ENCODE measurements around the gene LRRC31.

Gene LRRC31

DNA sequence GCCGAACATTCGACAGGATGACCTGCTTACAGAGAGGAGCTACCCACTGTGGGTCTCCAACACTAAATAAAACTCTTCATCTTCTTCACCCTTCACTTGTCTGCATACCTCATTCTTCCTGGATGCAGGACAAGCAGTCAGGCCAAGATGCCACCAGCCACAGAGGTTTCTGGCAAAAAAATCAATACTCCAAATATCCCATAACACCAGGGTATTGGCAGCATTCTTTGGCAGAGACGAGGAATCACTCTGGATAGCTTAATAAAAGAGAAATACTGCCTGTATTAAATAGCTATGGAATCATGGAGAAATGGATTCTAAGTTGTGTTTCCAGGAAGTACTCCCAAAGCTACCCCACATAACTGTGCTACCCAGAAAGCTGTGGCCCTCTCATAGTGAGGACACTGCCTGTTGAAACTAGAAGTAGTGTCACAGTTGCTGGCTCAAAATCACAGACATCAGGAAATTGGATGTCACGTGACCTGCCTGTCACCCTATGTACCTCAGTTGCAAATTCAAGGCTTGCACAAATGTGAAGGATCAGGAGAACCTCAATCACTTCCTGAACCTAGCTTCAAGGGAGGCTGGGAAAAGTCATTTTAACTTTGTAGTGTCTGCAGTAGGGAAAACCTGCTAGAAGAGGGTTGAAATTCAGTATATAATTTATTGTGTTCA, 11.0 kb upstream of the LRRC31 start:
- Histone ChIP-seq H3K9ac (no peak overlapping the region), H3K4me3 (IDR thresholded peaks at IDR 0.05; ENCODE audit: insufficient read depth, low read depth, low read length) (no peak overlapping the region), H3K4me1 (ENCODE audit: low read depth, poor library complexity, severe bottlenecking) (no peaks in the 10 kb centered on the region), H3K27ac (no peak overlapping the region), H2AFZ (ENCODE audit: low read depth) (no peak overlapping the region), H3K4me2 (no peak overlapping the region), H3K27me3 (ENCODE audit: insufficient read depth, low read depth) (no peaks in the 10 kb centered on the region), H3K79me2 (ENCODE audit: insufficient read depth, low read depth) (no peaks in the 10 kb centered on the region), H3K36me3 (ENCODE audit: insufficient read depth) (no peaks in the 10 kb centered on the region), H4K20me1 (ENCODE audit: insufficient read depth) (no peaks in the 10 kb centered on the region)
- TF ChIP-seq, protein P1, sequence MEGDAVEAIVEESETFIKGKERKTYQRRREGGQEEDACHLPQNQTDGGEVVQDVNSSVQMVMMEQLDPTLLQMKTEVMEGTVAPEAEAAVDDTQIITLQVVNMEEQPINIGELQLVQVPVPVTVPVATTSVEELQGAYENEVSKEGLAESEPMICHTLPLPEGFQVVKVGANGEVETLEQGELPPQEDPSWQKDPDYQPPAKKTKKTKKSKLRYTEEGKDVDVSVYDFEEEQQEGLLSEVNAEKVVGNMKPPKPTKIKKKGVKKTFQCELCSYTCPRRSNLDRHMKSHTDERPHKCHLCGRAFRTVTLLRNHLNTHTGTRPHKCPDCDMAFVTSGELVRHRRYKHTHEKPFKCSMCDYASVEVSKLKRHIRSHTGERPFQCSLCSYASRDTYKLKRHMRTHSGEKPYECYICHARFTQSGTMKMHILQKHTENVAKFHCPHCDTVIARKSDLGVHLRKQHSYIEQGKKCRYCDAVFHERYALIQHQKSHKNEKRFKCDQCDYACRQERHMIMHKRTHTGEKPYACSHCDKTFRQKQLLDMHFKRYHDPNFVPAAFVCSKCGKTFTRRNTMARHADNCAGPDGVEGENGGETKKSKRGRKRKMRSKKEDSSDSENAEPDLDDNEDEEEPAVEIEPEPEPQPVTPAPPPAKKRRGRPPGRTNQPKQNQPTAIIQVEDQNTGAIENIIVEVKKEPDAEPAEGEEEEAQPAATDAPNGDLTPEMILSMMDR (conservative IDR thresholded peaks at IDR 0.05; ENCODE audit: low read depth, low read length), result no peak

DNA sequence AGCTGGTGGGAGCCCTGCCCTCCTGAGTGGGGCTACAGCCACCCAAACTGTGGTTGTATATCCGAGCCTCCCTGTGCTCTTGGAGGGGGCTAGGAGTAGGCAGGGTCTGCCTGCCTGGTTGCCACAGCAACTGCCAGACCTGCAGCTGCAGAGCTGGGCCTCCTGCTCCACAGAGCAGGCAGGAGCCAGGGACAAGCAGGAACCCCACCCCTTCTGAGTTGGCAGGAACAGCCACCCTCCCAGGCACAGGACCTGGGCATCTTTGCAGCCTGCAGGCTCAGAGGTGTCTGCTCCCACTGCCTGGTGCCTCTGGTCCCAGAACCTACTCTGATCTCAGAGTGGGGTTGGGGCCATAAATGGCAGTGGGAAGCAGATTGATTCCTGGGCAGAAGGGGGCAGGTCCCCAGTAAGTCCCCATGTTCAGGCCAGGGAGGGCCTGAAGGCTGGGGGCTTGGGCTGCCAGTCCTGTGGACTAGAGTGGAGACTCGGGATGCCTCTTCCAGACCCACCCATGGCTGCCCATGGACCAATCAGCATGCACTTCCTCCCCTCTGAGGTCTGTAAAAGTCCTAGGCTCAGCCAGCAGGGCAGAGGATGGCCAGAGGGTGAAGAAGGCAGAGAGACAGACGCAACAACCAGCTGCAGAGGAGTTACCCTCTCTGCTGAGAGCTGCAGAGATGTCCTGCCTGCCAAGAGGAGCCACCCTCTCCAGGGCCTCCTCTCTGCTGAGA, 10.3 kb upstream of the LRRC31 start:
- Histone ChIP-seq H2AFZ (ENCODE audit: low read depth) (no peak overlapping the region), H3K4me1 (ENCODE audit: low read depth, poor library complexity, severe bottlenecking) (no peaks in the 10 kb centered on the region), H3K4me3 (IDR thresholded peaks at IDR 0.05; ENCODE audit: insufficient read depth, low read depth, low read length) (no peak overlapping the region), H3K27me3 (ENCODE audit: insufficient read depth, low read depth) (no peaks in the 10 kb centered on the region), H3K79me2 (ENCODE audit: insufficient read depth, low read depth) (no peaks in the 10 kb centered on the region), H3K9ac (no peak overlapping the region), H3K27ac (no peak overlapping the region), H3K36me3 (ENCODE audit: insufficient read depth) (no peaks in the 10 kb centered on the region), H4K20me1 (ENCODE audit: insufficient read depth) (no peaks in the 10 kb centered on the region), H3K4me2 (no peak overlapping the region)
- TF ChIP-seq, protein P1 (conservative IDR thresholded peaks at IDR 0.05; ENCODE audit: low read depth, low read length), result no peak

DNA sequence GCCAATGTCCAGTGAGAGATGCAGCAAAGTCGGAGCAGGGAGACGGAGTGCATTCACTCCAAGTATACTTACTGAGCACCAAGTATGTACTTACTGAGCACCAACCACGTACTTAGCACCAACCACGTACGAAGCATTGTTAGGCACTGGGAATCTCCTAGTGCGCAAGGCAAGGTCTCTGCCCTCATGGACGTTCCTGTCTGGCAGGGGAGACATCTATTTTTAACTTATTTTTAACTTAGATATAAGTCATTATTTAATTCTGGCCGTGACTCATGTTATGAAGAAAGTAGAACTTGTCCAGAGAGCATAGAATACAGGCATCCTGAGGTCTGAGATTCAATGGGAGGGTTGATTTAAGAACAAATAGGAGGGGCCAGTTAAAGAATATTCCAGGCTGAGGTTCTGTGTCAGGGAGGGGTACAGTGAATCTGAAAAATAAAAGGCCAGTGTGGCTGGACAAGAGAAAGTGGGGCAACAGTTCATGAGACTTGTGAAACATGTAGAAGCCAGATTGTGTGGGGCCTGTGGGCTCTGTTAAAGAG, 9.3 kb upstream of the LRRC31 start:
- Histone ChIP-seq H2AFZ (ENCODE audit: low read depth) (no peak overlapping the region), H3K27me3 (ENCODE audit: insufficient read depth, low read depth) (no peaks in the 10 kb centered on the region), H3K4me2 (no peak overlapping the region), H3K4me1 (ENCODE audit: low read depth, poor library complexity, severe bottlenecking) (no peaks in the 10 kb centered on the region), H3K36me3 (ENCODE audit: insufficient read depth) (no peaks in the 10 kb centered on the region), H3K9ac (no peak overlapping the region), H3K79me2 (ENCODE audit: insufficient read depth, low read depth) (no peaks in the 10 kb centered on the region), H3K4me3 (IDR thresholded peaks at IDR 0.05; ENCODE audit: insufficient read depth, low read depth, low read length) (no peak overlapping the region), H3K27ac (no peak overlapping the region), H4K20me1 (ENCODE audit: insufficient read depth) (no peaks in the 10 kb centered on the region)
- TF ChIP-seq, protein P1 (conservative IDR thresholded peaks at IDR 0.05; ENCODE audit: low read depth, low read length), result no peak

DNA sequence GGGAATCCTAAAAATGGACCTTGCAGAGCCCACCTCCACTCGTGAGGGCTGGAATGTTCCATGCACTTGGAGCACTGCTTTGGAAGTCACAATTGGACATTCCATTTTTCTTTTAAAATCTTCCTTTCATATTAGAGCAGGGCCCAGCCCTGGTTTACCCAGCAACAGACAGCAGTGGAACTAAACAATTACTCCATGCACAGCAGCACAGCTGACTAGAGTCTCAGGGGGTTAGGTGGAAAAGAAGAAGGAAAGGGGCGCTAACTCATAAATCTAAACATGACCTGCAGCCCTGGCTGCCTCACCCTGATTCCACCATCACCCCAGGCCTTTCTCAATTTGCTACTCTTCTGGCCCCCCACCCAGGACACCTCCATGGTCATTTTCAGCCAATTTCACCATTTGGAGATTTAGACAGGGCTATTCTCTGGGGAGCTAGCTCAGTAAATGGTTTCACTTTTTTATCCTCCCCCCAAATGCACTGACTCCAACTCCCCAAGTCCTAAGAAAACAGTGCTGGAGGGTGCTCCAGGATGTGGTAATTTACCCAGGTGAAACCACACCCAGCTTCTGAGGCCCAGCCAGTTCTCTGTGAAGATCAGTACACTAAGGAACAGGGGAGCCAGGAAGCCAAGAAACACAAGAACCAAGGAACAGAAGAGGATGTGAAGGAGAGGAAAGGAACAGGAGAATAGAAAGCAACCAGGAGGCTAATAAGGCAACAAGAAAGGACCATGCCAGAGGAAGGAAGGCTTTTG, 1.6 kb upstream of the LRRC31 start:
- Histone ChIP-seq H3K27me3 (ENCODE audit: insufficient read depth, low read depth) (no peaks in the 10 kb centered on the region), H3K4me3 (IDR thresholded peaks at IDR 0.05; ENCODE audit: insufficient read depth, low read depth, low read length) (no peak overlapping the region), H3K27ac (no peak overlapping the region), H3K79me2 (ENCODE audit: insufficient read depth, low read depth) (no peaks in the 10 kb centered on the region), H3K36me3 (ENCODE audit: insufficient read depth) (no peaks in the 10 kb centered on the region), H2AFZ (ENCODE audit: low read depth) (no peak overlapping the region), H3K4me1 (ENCODE audit: low read depth, poor library complexity, severe bottlenecking) (peaks cover 5% of the 10 kb centered on the region), H4K20me1 (ENCODE audit: insufficient read depth) (no peaks in the 10 kb centered on the region), H3K9ac (no peak overlapping the region), H3K4me2 (no peak overlapping the region)
- TF ChIP-seq, protein P1 (conservative IDR thresholded peaks at IDR 0.05; ENCODE audit: low read depth, low read length), result no peak

Data from KMS-11 (cell line).